Measurements from ENCODE around the gene FOXRED2. TPM values are rescaled to one million over a fixed set of nuclear protein-coding genes. Genes with fewer than 3 reads are reported as not detected.

FOXRED2 gene
- total and polyA plus RNA-seq, 2 of the 8 experiments (the other 6 are each of a cell fraction or from before 2014, with no cell fraction given) = 11.5 to 27.8 TPM

DNA sequence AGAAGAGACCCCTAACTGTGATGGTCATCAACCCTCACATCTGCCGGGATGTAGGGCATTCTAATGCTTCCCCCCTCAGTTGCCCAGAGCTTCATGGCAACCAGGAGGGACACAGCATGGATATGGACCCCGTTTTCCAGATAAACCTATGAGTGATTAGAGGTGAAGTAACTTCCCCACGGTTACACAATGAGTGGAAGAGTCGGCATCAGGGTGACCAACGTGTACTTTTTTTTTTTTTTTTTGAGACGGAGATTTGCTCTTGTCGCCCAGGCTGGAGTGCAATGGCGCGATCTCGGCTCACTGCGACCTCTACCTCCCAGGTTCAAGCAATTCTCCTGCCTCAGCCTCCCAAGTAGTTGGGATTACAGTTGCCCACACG is 50.4 kb downstream of the FOXRED2 start:
- no peak overlapping the region for H2AK5ac ChIP-seq (ENCODE audit: low read depth, low read length)
- H3K27me3 ChIP-seq (replicated peaks in 1 of 4; ENCODE audit: control insufficient read depth in 3 of 4, extremely low read depth in 1 of 4, insufficient read depth in 3 of 4, low read length in 3 of 4) = no peaks in the 10 kb centered on the region
- no peak for DNase-seq (ENCODE audit: low read depth in 1 of 2, low spot score in 2 of 2)
- H3K14ac ChIP-seq (ENCODE audit: insufficient read length) = no peak overlapping the region
- no peaks in the 10 kb centered on the region for H4K20me1 ChIP-seq (replicated peaks in 1 of 2; ENCODE audit: control insufficient read depth in 1 of 2, insufficient read depth in 2 of 2, low read length in 2 of 2)
- H3K23me2 ChIP-seq (ENCODE audit: low read depth, low read length) = peaks cover 2% of the 10 kb centered on the region; the same call in 1 of the 2 replicates
- no peak for FAIRE-seq
- H2BK20ac ChIP-seq (ENCODE audit: low read length) = no peak overlapping the region
- H3K56ac ChIP-seq (replicated peaks; ENCODE audit: insufficient read length, low read depth, low read length) = no peak overlapping the region
- POLR2A ChIA-PET (ENCODE audit: partially characterized antibody) = interaction anchor here (1.0 to 6.6 kb wide), 10 partner anchors 9 to 127 kb away, joined by 3 to 32 read pairs (median 6); partner anchors contain the start of genes MYH9 and TXN2
- CTCF ChIA-PET (ENCODE audit: partially characterized antibody) = interaction anchor here (1.2 to 1.8 kb wide), 5 partner anchors 20 to 92 kb away, joined by 3 to 7 read pairs (median 3); no protein-coding TSS in a partner anchor
- H3K79me1 ChIP-seq (ENCODE audit: low read depth, low read length) = no peaks in the 10 kb centered on the region
- no peak overlapping the region for H4K8ac ChIP-seq (ENCODE audit: extremely low read depth, insufficient read depth, low read length)
- peaks cover 7 to 27% (median 12%) of the 10 kb centered on the region in 4 experiments for H3K4me1 ChIP-seq (replicated peaks in 1 of 4; ENCODE audit: control insufficient read depth in 3 of 4, insufficient read depth in 4 of 4, low read length in 3 of 4)
- H3K4me2 ChIP-seq (ENCODE audit: insufficient read depth in 1 of 2, low read depth in 2 of 2, low read length in 2 of 2) = no peak overlapping the region
- no peak overlapping the region for H3K27ac ChIP-seq (ENCODE audit: low read depth, low read length)
- H4K5ac ChIP-seq (ENCODE audit: insufficient read length, low read depth, low read length) = no peak overlapping the region
- H3K9me3 ChIP-seq (ENCODE audit: insufficient read depth in 2 of 2, low read depth in 1 of 2, low read length in 1 of 2) = no peaks in the 10 kb centered on the region
- H2BK120ac ChIP-seq (replicated peaks; ENCODE audit: low read depth, low read length) = no peak overlapping the region
- H4K91ac ChIP-seq (replicated peaks; ENCODE audit: insufficient read length, low read length) = no peak overlapping the region
- H2BK5ac ChIP-seq (ENCODE audit: low read depth, low read length) = no peak overlapping the region
- H3K36me3 ChIP-seq (ENCODE audit: control insufficient read depth in 2 of 4, insufficient read depth in 4 of 4, low read length in 3 of 4) = no peaks in the 10 kb centered on the region; a peak in 1 of 8 replicates
- no peak overlapping the region for H3K4me3 ChIP-seq (ENCODE audit: extremely low read depth in 1 of 4, insufficient read depth in 2 of 4, low read depth in 3 of 4, low read length in 4 of 4)
- H3K4ac ChIP-seq (replicated peaks; ENCODE audit: insufficient read length, low read depth, low read length) = no peak overlapping the region
- no peak overlapping the region for H2AFZ ChIP-seq (ENCODE audit: low read length)
- WGBS, 2 experiments (ENCODE audit: extremely low coverage in 1 of 2, insufficient coverage in 1 of 2, insufficient read length in 1 of 2, insufficient replicate concordance in 2 of 2, low coverage in 1 of 2, low lambda C conversion rate in 2 of 2, missing lambda C conversion rate in 1 of 2) = 82% methylated on average over 10 of the region's 12 CpGs; no CpG with 5 or more reads in 1 of the 2 experiments
- H2BK12ac ChIP-seq (ENCODE audit: low read depth, low read length) = no peak overlapping the region
- no peak overlapping the region for H3K23ac ChIP-seq (ENCODE audit: insufficient read length)
- no peaks in the 10 kb centered on the region for H3K79me2 ChIP-seq (ENCODE audit: control insufficient read depth in 1 of 2, insufficient read depth in 2 of 2, low read length in 2 of 2)
- H3K18ac ChIP-seq (ENCODE audit: extremely low read depth, low read length) = no peak overlapping the region
- no peak overlapping the region for H2BK15ac ChIP-seq (ENCODE audit: low read length)
- H3K9ac ChIP-seq (replicated peaks in 1 of 4; ENCODE audit: extremely low read depth in 1 of 4, low read depth in 3 of 4, low read length in 3 of 4) = no peak overlapping the region
- TF ChIP-seq SIRT6 (IDR thresholded peaks at IDR 0.05; ENCODE audit: low read length) (no peak), PHF8 (conservative IDR thresholded peaks at IDR 0.05; ENCODE audit: low read depth, low read length) (no peak), SAP30 (IDR thresholded peaks at IDR 0.05; ENCODE audit: insufficient read depth, insufficient replicate concordance, low read length) (no peak), EGR1 (IDR thresholded peaks at IDR 0.05; ENCODE audit: borderline replicate concordance, low read depth, low read length) (no peak), NRF1 (IDR thresholded peaks at IDR 0.05; ENCODE audit: low read depth, low read length) (no peak), MAFK (IDR thresholded peaks at IDR 0.05; ENCODE audit: low read depth, low read length) (no peak), BACH1 (IDR thresholded peaks at IDR 0.05; ENCODE audit: low read length) (no peak), CHD2 (IDR thresholded peaks at IDR 0.05; ENCODE audit: low read length) (no peak), KDM5A (IDR thresholded peaks at IDR 0.05; ENCODE audit: low read length) (no peak), ATF2 (IDR thresholded peaks at IDR 0.05; ENCODE audit: low read length) (no peak), EZH2 (IDR thresholded peaks at IDR 0.05; ENCODE audit: low read depth, low read length, severe bottlenecking) (no peak), SRF (IDR thresholded peaks at IDR 0.05; ENCODE audit: low read depth, low read length) (no peak)
